Measurements from ENCODE around the gene EXTL1.

DNA sequence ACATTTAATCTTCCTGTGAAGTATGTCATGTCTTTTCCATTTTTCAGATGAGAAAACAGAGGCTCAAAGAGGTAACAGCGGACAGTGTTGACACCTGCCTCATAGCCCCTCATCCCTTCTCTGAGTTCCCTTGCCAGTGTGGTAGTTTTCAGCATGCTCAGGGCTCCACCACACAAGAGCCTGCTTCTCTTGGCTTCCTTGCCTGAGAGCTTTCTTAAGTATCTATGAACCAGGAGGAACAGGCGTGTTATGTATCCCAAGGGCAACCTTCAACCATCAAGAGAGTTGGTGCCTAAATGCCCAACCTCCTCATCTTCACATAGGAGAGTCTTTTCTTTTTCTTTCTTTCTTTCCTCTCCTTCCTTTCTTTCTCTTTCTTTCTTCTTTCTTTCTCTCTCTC, 17.8 kb upstream of the EXTL1 start:
- TF ChIP-seq POLR2A (IDR thresholded peaks at IDR 0.05; ENCODE audit: borderline replicate concordance, extremely low read depth, insufficient read depth, insufficient read length) (no peak), POLR2AphosphoS5 (IDR thresholded peaks at IDR 0.05; ENCODE audit: low read depth, low read length) (no peak), EZH2 (IDR thresholded peaks at IDR 0.05) (no peak)
- TF ChIP-seq, protein P1, sequence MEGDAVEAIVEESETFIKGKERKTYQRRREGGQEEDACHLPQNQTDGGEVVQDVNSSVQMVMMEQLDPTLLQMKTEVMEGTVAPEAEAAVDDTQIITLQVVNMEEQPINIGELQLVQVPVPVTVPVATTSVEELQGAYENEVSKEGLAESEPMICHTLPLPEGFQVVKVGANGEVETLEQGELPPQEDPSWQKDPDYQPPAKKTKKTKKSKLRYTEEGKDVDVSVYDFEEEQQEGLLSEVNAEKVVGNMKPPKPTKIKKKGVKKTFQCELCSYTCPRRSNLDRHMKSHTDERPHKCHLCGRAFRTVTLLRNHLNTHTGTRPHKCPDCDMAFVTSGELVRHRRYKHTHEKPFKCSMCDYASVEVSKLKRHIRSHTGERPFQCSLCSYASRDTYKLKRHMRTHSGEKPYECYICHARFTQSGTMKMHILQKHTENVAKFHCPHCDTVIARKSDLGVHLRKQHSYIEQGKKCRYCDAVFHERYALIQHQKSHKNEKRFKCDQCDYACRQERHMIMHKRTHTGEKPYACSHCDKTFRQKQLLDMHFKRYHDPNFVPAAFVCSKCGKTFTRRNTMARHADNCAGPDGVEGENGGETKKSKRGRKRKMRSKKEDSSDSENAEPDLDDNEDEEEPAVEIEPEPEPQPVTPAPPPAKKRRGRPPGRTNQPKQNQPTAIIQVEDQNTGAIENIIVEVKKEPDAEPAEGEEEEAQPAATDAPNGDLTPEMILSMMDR (IDR thresholded peaks at IDR 0.05 in 2 of 3, conservative IDR thresholded peaks at IDR 0.05 in 1 of 3; ENCODE audit: borderline replicate concordance in 1 of 3, insufficient read depth in 1 of 3, low read depth in 2 of 3, low read length in 2 of 3) = no peak
